Activated naive CD4-positive, alpha-beta T cell treated with Interleukin-2 at 50 U/mL for 16 hours (primary cell): ENCODE data around the gene PBRM1.

Experiments
- DNase-seq: peaks from one replicate; pipeline ENCODE4 v3.0.0-alpha.2; 2020

Gene PBRM1

GRCh38 chr3:52670621-52671521 lies 14.8 kb downstream of the PBRM1 start:
- peak; percentile 63 for DNase-seq

- DNase-seq: no peak
Observed at GRCh38 chr3:52663098-52663497, 22.6 kb downstream of the PBRM1 start.

DNA sequence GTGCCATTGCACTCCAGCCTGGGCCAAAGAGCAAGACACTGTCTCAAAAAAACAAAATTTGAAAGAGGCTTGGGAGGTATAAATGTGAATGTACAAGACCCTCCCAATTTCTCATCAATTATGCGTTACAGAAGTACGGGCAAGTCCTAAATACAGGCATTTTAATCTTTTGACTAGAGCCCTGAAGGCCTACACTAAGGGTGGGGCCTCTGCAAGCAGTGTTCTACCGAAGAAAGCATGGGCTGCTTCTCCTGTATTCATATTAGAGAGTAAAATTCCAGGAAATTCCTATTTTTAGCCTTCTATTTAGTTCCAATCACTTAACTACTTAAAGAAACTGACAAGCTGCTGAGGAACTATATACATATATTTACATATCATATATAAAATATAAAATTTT lies 25.7 kb downstream of the PBRM1 start:
- no peak for DNase-seq

DNA sequence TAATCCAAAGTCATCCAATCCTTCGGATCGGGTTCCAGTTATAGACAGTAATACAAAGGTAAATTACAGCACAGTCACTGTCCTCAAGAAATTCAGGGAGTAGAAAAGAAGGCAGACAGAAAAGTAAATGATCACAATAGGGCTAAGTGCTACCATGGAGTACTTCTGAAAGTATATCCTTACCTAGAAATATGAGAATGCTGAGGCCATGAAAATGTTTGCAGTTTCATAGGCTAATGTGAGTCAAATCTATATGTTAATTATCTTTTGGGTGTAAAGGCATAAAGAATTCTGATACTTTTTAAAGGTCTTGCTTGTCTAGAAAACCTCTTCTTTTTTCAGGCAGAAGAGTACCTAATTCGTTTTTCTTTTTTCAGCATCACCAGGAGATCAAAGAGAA lies 29.8 kb downstream of the PBRM1 start:
- DNase-seq: no peak

- DNase-seq: no peak
Observed at GRCh38 chr3:52651592-52651991, 34.1 kb downstream of the PBRM1 start.

DNA sequence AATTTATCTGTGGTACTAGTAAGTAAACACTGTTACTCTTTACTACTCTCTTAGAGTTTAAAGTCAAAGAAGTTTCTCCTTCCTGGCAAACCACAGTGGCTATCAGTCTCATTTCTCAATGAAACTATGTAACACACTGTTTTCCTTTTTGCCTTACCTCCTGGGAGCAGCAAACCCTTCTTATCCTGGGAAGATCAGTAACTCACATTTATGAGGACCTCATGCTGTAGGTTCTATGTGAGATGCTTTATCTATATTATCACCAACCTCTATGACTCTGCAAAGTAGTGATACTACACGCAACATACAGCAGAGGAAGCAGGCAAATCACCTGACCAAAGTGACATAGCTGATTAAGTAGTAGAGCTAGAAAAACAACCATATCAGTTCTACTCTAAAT lies 35.3 kb downstream of the PBRM1 start:
- DNase-seq: no peak

GRCh38 chr3:52649461-52650210 lies 36.1 kb downstream of the PBRM1 start:
- no peak for DNase-seq

- DNase-seq: no peak
Observed at GRCh38 chr3:52645549-52645948, 40.2 kb downstream of the PBRM1 start.

GRCh38 chr3:52636673-52637072 lies 49.0 kb downstream of the PBRM1 start:
- no peak for DNase-seq

- no peak for DNase-seq
Observed at GRCh38 chr3:52633786-52634185, 51.9 kb downstream of the PBRM1 start.

DNA sequence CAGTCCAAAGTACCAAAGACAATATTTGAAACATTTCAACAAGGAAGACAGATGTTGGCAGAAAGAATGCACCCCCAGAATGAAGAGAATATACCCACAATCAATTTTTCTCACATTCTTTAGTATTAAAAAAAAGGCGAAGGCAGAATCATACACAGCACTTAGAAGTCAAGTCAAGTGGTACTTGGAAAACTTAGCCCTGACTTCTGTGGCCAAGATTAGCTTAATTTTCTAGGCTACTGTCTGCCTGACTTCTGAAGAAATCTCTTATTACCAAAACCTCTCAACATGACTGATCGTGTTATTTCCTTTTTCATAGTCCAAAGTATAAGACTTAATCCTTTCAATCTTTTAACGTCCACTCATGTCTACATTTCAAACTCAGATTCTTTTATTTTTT lies 60.7 kb downstream of the PBRM1 start:
- no peak for DNase-seq

DNA sequence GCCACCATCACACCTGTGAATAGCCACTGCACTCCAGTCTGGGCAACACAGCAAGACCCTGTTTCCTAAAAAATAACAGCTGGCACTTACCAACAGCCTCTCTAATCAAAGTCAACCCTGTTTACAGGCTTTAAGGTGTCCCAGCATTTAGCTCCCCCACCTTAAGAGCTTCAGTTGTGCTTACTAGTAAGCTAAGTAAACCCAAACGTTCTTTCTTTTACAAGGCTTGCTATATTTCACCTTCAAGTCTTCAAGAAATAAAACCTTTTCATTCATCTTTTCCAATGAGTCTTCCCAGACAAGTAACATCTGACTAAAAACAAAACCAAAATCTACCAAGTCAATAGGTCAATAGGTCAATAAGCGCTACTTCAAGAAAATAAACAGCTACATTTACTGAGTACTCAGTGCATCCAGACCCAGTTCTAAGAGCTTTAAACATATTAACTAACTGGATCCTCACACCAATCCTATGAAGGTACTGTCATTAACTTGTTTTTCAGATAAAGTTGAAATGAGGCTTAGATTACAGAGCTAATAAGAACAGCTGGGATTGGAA lies 62.4 kb downstream of the PBRM1 start:
- DNase-seq: no peak

GRCh38 chr3:52620580-52620979 lies 65.1 kb downstream of the PBRM1 start:
- no peak for DNase-seq

DNA sequence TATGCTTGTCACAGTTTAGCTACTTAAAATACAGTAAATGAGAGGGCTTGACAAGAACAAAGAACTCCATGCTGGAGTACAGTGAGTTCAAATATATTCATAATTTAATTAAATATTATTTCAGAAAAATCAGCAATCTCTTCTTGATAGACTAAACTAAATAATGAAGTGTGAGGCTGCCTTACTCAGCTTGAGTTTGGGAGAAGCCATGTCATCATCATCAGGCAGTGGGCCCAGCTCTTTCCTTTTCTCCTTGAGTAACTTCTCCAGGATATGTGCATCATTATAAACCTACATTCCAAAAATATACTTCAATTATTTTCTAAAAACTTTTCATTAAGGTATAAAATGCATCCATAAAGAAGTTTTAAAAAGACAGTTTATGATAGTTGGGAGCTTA lies 70.5 kb downstream of the PBRM1 start:
- no peak for DNase-seq

DNA sequence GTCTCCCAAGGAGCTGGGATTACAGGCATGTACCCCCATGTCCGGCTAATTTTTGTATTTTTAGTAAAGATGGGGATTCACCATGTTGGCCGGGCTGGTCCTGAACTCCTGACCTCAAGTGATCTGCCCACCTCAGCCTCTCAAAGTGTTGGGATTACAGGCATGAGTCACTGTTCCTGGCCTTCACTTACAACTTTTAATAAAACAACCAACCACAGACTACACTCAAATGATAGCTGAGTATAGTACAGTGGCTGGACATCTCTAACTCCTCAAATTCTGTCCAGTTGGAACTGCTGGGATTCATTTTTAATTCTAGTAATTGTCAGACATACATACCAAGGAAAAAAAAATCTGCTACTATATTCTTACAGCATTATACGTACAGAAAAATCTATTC lies 71.0 kb downstream of the PBRM1 start:
- DNase-seq: no peak

DNA sequence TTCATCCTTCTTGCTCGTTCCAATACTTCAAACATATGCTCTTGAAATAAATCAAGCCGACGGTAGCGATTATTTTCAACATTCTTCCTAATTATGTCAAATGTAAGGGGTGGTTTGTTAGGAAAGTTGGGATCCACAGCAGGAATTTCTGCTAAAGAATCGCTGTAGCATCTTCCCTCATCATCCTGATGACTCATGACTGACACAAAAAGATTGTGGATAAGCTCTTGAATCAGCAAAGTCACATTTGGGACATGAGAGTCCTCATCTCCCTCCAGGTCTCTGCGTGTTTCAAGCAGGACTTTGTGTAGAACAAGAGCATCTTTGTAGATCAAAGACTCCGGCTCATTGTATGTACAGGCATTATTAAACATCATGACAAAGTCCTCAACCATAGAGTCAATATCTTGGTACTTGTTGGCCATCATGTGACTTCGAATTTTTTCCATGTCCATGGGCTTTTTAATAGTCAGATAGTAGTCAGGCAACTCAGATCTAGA lies 76.3 kb downstream of the PBRM1 start:
- no peak for DNase-seq

- DNase-seq: no peak
Observed at GRCh38 chr3:52608337-52608736, 77.4 kb downstream of the PBRM1 start.

GRCh38 chr3:52606373-52607085 lies 79.2 kb downstream of the PBRM1 start:
- DNase-seq: no peak

DNA sequence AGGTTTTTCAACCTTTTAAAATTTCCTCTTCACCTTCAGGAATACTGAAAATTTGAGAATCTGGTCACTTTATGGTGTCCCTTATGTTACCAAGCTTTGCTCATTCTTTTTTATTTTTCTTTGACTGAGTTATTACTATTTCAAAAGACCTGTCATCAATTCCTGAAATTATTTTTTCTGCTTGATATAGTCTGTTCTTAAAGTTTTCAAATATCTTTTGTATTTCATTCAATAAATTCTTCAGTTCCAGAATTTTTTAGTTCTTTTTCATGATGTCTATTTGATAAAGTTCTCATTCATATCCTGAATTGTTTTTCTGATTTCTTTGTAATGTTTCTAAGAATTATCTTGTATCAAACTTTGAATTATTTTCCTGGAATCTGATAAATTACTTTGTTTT lies 85.5 kb downstream of the PBRM1 start:
- no peak for DNase-seq

DNA sequence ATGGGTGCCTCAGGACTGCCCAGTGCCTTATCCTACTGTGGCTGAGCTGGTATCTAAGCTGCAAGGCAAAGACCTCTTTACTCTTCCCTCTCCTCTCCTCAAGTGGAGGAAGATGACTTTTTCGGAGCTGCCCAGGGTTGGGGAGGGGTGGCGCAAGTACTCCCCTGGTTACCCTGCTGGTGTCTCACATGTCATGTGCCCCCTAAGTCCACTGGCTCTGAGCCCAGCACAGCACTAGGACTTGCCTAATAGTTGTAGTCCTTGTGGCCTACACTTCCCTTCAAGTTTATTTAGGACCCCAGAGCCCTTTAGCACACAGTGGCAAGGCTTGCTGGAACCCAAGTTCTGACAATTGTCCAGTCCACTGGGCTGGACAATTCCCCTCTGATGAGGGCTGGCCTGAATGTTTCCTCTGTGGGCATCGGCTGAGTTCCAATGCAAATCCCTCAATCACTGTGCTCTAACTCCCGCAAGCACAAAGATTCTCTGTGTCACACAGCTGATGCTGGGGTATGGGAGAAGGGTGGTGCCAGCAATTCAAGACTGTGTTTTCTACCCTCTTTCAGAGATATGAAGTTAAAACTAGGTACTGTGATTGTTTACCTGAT lies 89.0 kb downstream of the PBRM1 start:
- no peak for DNase-seq

GRCh38 chr3:52593103-52593502 lies 92.6 kb downstream of the PBRM1 start:
- DNase-seq: no peak
